Vagina (tissue), 2 donors: ENCODE results near the gene MFRP. TPM values are rescaled to one million over a fixed set of nuclear protein-coding genes. Genes with fewer than 3 reads are reported as not detected.

Experiments used
- DNase-seq, 2 donors: peaks; one replicate each; pipeline ENCODE4 v3.0.0-alpha.2; 2017; ENCODE audit errors: extremely low spot score in 2 of 2
- H3K27ac ChIP-seq: fragments of 200-600 bp; sonication (generic); one replicate; pipeline ENCODE4 v1.5.1; 2019
- H3K27me3 ChIP-seq: fragments of 200-600 bp; sonication (generic); one replicate; pipeline ENCODE4 v1.5.1; 2019
- H3K36me3 ChIP-seq, 2 donors: fragments of 200-600 bp; sonication (generic); one replicate each; pipeline ENCODE4 v1.5.1; 2017 to 2019
- H3K4me1 ChIP-seq: fragments of 200-600 bp; sonication (generic); one replicate; pipeline ENCODE4 v1.5.1; 2019
- H3K4me3 ChIP-seq, 2 donors: fragments of 200-600 bp; sonication (generic); 1 replicate in 1 of 2; 2 replicates in 1 of 2; pipeline ENCODE4 v1.5.1; 2016 to 2019
- H3K9me3 ChIP-seq: fragments of 200-600 bp; sonication (generic); one replicate; pipeline ENCODE4 v1.5.1; 2019
- POLR2A ChIP-seq, 2 donors: fragments of 450-650 bp; IDR thresholded peaks; one replicate each; pipeline ENCODE4 v1.6.1; 2017; ENCODE audit warnings: antibody characterized with exemption in 2 of 2, mild to moderate bottlenecking in 2 of 2, moderate library complexity in 2 of 2
- POLR2AphosphoS5 ChIP-seq, 2 donors: sonication (generic); formaldehyde crosslinking; IDR thresholded peaks; one replicate each; pipeline ENCODE4 v1.9.0; 2017; ENCODE audit warnings: antibody characterized with exemption in 2 of 2, mild to moderate bottlenecking in 2 of 2, low read depth in 1 of 2; ENCODE audit not compliant: insufficient read depth in 1 of 2
- intact Hi-C: fragments of 100-400 bp; cut with DNase I; formaldehyde crosslinking; loops from one replicate; pipeline ENCODE4 v1.15.1; 2023
- total RNA-seq: library from RNA; depleted of rRNA; stranded (reverse); fragments of >200 nt; gene quantifications from one replicate; pipeline ENCODE4 v1.2.3, GENCODE V29; 2016
- TF ChIP-seq, protein P1 (sequence below), 3 experiments: fragments of 450-650 bp in 2 of 3; fragments of 200-600 bp in 1 of 3; sonication (generic) in 1 of 3; IDR thresholded peaks; one replicate each; pipeline ENCODE4 v1.5.1; 2017 to 2019; ENCODE audit warnings: antibody characterized with exemption in 3 of 3, mild to moderate bottlenecking in 2 of 3, moderate library complexity in 2 of 3

MFRP gene
- total RNA-seq, 1 donor from 2014 or later, result not detected

DNA sequence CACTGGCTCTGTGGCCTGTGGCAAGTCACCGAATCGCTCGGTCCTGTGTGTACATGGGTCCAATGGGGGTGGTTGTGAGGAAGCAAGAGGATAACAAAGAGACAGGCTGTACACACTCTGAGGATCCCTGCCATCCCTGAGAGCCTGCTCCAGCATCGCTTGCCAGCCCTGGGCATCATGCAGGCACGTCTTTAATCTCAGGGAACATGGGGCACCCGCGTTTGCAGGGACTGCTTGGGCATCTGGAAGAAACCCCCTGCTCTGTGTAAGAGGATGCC, 4.5 kb downstream of the MFRP start:
- no peak for DNase-seq

DNA sequence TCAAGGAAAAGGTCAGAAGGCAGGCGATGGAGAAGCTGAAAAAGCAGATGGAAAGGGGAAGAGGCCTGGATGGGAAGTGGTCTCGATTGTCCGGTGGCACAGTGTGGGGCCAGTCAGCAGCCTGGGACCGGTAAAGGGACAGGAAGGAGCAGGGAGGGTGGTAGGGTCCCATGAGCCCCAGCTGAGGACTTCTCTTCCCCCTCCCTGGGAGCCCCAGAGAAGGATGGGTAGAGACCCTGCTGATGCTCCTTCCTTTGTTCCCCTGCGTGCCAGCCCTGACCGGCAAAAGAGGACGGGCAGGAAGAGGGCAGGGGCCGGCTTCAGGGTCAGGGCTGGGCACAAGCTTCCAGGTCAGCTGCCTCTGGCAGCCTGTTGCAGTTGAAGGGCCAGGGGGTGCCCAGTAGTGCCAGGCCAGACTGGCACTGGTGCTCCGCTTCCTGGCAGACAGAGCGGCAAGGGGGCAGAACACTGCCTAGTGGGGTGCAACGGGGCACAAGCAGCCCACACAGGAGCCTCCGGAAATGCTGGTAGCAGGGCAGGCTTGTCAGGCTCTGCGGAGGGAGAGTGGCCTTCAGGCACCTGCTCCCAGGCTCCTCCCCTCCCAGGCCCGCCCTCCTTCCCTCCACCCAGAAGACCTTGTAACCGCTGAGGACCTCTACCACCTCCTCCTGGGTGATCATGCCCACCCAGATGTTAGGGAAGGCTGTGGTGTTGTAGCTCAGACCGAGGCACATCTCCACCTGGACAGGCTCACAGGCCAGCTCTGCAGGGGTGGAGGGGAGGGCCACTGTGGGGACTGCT, 5.1 kb downstream of the MFRP start:
- Histone ChIP-seq H3K9me3 (no peaks in the 10 kb centered on the region), H3K27ac (peak overlapping the region; percentile 96), H3K4me1 (peaks cover 46% of the 10 kb centered on the region), H3K36me3 (no peaks in the 10 kb centered on the region), H3K27me3 (no peaks in the 10 kb centered on the region), H3K4me3 (peak overlapping the region; percentile 57 to 85)
- DNase-seq, result no peak
- TF ChIP-seq POLR2AphosphoS5 (IDR thresholded peaks at IDR 0.05; ENCODE audit: insufficient read depth in 1 of 2, low read depth in 1 of 2), result no peak
- TF ChIP-seq, protein P1, sequence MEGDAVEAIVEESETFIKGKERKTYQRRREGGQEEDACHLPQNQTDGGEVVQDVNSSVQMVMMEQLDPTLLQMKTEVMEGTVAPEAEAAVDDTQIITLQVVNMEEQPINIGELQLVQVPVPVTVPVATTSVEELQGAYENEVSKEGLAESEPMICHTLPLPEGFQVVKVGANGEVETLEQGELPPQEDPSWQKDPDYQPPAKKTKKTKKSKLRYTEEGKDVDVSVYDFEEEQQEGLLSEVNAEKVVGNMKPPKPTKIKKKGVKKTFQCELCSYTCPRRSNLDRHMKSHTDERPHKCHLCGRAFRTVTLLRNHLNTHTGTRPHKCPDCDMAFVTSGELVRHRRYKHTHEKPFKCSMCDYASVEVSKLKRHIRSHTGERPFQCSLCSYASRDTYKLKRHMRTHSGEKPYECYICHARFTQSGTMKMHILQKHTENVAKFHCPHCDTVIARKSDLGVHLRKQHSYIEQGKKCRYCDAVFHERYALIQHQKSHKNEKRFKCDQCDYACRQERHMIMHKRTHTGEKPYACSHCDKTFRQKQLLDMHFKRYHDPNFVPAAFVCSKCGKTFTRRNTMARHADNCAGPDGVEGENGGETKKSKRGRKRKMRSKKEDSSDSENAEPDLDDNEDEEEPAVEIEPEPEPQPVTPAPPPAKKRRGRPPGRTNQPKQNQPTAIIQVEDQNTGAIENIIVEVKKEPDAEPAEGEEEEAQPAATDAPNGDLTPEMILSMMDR (IDR thresholded peaks at IDR 0.05), result no peak
- no peak for TF ChIP-seq POLR2A (IDR thresholded peaks at IDR 0.05)
- intact Hi-C loops, result no loop called here

More for the DNA sequence above, 4.5 kb downstream of the MFRP start:
- Histone ChIP-seq H3K4me3 (no peak overlapping the region), H3K27me3 (no peaks in the 10 kb centered on the region), H3K4me1 (peaks cover 46% of the 10 kb centered on the region), H3K27ac (no peak overlapping the region), H3K9me3 (no peaks in the 10 kb centered on the region), H3K36me3 (no peaks in the 10 kb centered on the region)
- TF ChIP-seq POLR2AphosphoS5 (IDR thresholded peaks at IDR 0.05; ENCODE audit: insufficient read depth in 1 of 2, low read depth in 1 of 2) (no peak), POLR2A (IDR thresholded peaks at IDR 0.05) (no peak)
- TF ChIP-seq, protein P1 (IDR thresholded peaks at IDR 0.05), result no peak
- intact Hi-C loops, result no loop called here

DNA sequence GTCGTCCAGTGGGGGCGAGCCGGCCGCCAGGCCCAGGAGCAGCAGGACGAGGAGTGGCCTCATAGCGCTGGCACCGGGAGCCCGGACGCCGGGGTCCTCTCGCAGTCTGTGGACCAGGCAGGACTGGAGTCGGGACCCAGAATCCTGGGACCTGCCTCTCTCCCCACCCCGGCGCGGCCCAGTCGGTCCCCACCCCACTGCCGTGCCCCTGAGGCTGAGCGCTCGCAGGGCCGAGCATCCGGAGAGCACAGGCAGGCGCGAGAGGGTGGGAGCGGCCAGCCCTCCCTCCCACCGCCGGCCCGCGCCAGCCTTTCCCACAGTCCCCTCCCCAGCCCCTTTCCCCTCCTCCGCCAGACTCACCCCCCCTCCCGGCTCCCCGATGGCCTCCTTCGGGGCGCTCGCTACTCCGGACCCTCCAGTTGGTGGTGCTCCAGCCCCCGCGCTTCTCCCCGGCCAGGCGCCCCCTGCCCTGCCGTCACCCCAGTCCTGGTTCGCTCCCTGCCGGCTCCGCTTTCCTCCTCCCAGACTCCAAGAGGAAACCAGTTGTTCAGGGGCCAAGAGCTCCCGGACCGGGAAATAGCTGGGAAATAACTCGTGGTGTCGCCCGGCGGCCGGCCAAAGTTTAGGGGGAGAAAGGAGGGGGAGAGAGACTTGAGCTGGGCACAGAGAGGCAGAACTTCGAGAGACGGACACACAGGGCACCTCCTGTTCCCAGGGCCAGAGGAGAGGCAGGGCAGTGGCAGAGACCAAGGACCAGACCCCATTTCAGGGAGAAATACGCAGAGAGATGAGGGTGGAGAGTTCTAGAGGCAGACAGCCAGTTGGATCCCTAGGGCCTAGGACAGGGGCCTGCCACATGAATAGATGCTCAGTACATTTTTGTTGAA, 5.9 kb downstream of the MFRP start, which contains the start of gene C1QTNF5:
C1QTNF5 (minus strand) TSS at position 549 of the 887 bp plus-strand sequence; CDS start at position 63, 486 bp downstream.
- Histone ChIP-seq H3K36me3 (no peaks in the 10 kb centered on the region), H3K27ac (peak within 1 kb of the TSS; percentile 96), H3K27me3 (no peaks in the 10 kb centered on the region), H3K4me1 (peaks cover 49% of the 10 kb centered on the region), H3K9me3 (no peaks in the 10 kb centered on the region), H3K4me3 (peak within 1 kb of the TSS; percentile 57 to 85)
- intact Hi-C loops, result no loop called here
- DNase-seq, result no peak
- TF ChIP-seq, protein P1 (IDR thresholded peaks at IDR 0.05), result no peak
- peak; percentile 57 to 65 for TF ChIP-seq POLR2AphosphoS5 (IDR thresholded peaks at IDR 0.05; ENCODE audit: insufficient read depth in 1 of 2, low read depth in 1 of 2)
- peak in 1 of 2 donors; percentile 10 for TF ChIP-seq POLR2A (IDR thresholded peaks at IDR 0.05)

DNA sequence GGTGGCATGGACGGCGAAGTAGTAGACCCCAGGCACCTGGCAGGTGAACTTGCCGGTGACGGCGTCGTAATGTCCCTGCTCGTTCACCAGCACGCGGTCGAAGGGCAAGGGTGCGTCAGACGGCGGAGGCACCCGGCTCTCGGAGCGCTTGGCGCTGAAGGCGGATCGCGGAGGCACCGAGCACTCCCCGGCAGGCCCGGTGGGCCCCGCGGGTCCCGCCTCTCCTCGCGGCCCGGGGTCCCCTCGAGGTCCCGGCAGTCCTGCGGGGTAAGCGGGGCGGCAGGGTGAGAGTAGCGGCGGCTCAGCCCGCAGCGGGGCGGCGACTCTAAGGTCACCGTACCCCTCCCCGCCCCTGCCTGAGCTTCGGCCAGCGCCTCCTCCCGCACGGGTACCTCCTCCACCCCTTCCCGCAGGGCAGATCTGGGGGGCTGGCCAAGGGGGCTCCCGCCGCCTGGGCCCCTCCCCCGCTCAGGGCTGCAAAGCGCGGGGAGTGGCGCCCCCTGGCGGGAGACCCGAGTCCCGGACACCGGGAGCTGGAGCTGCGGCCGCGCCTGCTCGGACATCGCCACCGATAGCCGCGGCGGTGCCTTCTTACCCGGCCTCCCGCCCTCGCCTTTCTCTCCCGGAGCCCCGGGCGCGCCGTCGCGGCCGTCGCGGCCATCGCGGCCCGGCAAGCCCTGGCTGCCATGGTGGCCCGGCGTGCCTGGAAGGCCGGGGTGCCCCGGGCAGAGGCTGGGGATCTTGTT, 6.7 kb downstream of the MFRP start:
- intact Hi-C loops, result loop anchor here (10.0 kb wide), 1 partner anchor 235 kb away; the partner anchor contains the start of genes C2CD2L and DPAGT1

More for the DNA sequence above, 6.7 kb downstream of the MFRP start:
- peak overlapping the region; percentile 96 for H3K27ac ChIP-seq
- peaks cover 57% of the 10 kb centered on the region for H3K4me1 ChIP-seq
- TF ChIP-seq, protein P1 (IDR thresholded peaks at IDR 0.05), result peak; percentile 71 to 89 (median 75)
- no peak for TF ChIP-seq POLR2A (IDR thresholded peaks at IDR 0.05)
- TF ChIP-seq POLR2AphosphoS5 (IDR thresholded peaks at IDR 0.05; ENCODE audit: insufficient read depth in 1 of 2, low read depth in 1 of 2), result no peak
- no peaks in the 10 kb centered on the region for H3K9me3 ChIP-seq
- H3K4me3 ChIP-seq, result peak overlapping the region; percentile 57 to 85
- no peak for DNase-seq
- no peaks in the 10 kb centered on the region for H3K36me3 ChIP-seq
- no peaks in the 10 kb centered on the region for H3K27me3 ChIP-seq
